ENCODE results near the gene KCNQ1.

Gene KCNQ1

DNA sequence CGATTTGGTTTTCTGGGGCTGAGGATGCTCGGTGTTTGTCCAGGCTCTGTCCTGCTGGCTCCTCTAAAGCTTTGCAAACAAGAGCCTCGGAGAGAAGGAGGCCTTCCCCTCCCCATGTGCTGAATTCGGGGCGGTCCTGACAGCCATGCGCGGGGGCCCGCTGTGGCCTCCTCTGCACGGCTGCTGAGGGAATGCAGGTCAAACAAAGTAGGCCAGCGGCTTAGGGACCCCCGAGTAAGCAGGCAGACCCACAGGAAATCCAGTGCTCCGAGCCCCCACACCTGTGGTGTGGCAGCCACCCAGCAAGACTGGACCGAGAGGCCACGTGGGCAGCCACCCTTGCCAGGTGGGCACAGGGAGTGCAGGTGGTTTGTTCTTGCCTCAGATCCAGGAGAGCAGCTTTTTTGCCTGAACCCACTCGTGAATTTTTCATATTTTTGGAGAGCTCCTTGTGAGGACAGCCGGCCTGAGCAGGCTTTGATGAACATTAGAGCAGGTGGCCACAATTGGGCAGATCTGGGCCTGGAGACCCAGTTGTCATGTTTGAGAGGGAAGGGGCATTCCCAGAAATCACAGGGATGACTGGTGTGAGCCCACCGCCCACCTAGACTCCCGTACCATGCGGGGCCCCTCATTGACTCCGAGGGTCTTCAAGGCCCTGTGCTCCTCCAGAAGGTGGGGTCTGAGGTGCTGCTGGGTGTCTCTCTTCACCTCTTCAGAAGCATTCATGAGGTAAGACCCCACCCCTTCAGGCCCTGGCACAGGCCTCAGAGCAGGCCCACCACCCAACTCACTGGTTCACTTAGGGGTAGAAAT lies 298.0 kb downstream of the KCNQ1 start:
- DNase-seq = no peak

- no peak for DNase-seq
These were observed 298.8 kb downstream of the KCNQ1 start for GRCh38 chr11:2743427-2744110.

DNA sequence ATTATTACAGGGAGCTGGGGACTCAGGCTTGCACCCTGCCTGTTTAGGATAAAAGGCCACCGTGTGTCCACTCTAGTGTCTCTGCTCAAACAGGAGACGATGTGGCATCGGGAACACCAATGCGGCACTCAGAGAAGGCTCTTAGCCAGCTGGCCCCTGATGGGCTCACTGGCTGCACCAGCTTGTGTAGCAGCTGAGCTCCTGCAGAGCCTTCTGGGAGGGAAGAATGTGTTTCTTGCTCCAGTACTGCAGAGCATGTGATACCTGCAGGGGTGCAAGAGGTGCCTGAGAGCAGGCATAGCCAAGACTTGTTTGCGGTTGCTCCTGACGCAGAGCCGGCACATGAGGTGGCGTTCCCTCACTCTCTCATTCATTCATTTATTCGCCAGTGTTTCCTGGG lies 299.4 kb downstream of the KCNQ1 start:
- no peak for DNase-seq

GRCh38 chr11:2745511-2745910 lies 300.7 kb downstream of the KCNQ1 start:
- no peak for DNase-seq

DNA sequence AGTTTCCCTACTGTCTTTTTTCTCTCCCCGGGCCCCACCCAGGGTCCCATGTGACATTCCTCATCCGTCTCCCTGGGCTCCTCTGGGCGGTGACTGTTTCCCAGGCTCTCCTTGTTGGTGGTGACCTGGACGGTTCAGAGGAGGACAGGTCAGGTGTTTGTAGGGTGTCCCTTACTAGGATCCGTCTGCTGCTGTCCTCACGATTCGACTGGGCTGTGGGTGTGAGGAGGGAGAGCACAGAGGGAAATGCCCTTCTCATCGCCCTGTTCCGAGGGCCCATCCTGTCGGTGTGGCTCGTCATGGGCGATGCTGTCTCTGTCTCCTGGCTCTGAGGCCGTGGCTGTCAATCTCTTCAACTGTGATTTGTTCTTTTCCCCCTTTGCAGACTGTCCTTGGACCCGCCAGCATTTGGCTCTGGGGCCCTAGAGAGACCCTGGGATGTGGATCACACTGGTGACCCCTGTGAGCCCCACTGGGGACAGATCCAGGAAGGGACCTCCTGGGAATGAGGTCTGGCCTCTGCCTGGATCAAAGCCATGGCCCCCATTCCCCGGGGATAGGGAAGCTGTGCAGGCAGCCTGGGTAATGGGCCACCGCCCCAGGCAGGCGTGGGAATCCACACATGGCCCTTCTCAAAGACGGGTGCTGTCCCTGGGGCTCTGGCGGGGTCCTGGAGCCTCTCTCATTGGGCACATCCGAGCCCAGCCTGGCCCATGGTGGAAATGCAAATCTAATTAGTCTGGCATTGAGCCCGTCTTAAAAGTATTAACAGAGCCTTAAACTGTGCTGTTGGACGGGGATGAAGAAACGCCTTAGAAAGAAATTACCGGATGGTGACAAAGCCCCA lies 301.8 kb downstream of the KCNQ1 start:
- DNase-seq = no peak

GRCh38 chr11:2747248-2748027 lies 302.6 kb downstream of the KCNQ1 start:
- DNase-seq = no peak

DNA sequence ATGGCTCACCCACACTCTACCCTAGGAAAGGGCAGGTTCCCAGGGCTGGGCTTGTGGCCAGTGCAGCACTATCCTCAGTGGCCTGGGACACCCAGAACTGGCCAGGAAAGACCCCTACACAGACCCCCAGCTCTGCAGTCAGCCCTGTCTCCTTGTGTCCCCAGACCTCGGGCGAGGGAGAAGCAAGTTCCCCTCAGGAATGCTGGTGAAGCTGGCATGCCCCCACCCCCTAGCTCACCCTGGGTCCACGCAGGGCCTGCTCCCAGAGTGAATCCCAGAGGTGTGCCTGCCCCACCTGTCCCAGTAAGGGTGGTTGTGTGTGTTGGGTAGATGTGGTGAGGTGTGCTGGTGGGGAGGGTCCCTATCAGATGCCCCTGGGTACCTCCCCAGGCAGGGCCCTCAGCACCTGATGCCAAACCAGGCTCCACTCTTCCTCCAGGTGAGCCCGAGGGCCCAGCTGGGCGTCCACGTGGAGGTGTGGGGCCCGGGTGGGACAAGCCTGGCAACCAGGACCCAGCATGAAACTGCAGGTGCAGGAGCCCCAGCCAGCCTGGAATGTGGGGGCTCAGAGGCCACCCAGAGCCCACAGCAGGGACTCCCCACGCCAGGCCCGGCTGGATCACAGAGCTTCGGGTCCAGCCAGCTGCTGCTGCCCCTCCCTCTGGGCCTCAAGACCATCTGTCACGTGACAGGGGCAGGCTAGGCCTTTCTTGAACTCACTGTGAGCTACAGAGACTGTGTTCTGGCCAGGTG lies 303.4 kb downstream of the KCNQ1 start:
- DNase-seq = no peak

GRCh38 chr11:2748814-2749554 lies 304.2 kb downstream of the KCNQ1 start:
- DNase-seq = no peak

DNA sequence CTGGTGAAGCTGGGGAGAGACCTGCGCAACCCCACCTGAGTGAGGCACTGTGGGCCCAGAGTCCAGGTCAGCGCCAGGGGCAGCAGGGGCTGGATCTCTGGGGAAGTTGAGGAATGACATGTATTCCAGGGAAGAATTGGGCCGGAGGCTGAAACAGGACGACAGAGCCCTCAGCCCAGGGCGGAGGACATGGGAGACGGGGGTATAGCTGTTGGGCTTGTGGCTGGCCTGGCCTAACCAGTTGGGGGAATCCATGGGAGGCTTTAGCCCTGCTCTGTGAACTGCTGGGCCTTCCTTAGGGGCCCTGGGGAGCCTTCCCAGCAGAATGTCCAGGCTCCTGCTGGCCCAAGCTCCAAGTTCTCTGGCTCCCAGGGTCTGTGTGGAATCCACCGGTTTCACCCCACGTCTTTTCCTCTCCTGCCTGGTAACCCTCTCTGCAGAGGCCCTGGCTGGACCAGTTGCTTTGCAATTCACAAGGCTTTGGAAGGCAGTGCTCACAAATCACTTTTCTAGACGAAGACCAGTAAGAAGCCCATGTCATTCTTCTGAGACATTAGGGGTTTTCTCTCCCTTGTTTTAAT lies 305.4 kb downstream of the KCNQ1 start:
- no peak for DNase-seq

GRCh38 chr11:2750682-2751522 lies 306.1 kb downstream of the KCNQ1 start:
- no peak for DNase-seq

DNA sequence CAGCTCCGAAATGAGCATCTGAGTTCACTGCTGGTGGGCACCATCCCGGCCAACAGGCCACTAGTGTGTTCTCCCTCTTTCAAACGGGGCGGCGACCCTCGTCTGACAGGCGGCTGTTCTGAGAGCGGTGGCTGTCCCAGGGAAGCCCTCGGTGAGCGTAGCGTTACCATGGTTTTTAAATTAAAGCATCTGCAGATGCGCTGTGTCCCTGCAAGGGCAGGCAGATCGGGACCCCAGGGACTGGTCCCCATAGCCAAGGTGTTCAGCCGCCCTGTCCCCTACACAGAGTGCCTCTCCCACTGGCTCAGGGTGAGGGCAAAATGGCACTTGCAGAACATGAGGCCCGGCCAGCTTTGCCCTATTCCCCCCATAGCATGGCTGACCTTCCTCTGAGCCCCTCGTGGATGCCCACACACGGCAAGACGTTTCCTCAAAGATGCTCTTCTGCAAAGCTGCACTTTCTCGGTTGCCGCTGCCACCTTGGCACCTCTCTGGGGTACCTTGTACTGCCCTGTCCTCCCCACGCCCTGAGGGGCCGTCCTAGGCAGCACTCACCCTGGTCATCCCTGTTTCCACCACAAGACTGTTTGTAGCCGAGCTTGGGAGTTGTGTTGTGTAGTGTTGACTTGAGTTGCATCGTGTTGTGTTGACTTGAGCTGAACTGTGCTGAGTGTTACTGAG lies 306.9 kb downstream of the KCNQ1 start:
- no peak for DNase-seq

DNA sequence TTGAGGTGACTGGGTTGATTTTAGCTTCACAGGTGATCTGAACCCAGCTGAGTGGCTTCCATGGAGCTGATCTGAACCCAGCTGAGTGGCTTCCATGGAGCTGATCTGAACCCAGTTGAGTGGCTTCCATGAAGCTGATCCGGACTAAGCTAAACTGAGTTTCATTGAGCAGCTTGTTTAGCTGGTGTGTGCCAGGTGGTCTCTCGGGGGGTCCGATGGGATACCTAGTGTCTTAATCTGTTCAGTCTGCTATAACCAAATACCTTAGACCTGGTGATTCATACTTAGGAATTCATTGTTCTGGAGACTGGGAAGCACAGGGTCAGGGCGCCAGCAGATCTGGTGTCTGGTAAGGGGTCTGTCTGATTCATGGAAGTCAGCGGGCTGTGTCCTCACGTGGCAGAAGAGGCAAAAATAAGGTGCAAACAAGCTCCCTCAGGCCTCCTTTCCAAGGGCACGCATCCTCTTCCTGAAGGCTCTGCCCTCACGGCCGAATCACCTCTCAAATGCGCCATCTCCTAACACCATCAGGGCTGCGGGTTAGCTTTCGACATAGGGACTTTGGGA lies 307.5 kb downstream of the KCNQ1 start:
- no peak for DNase-seq

- DNase-seq = no peak
These were observed 308.1 kb downstream of the KCNQ1 start for GRCh38 chr11:2752923-2753322.

GRCh38 chr11:2754008-2754407 lies 309.2 kb downstream of the KCNQ1 start:
- no peak for DNase-seq

- DNase-seq = no peak
These were observed 310.3 kb downstream of the KCNQ1 start for GRCh38 chr11:2755071-2755470.

DNA sequence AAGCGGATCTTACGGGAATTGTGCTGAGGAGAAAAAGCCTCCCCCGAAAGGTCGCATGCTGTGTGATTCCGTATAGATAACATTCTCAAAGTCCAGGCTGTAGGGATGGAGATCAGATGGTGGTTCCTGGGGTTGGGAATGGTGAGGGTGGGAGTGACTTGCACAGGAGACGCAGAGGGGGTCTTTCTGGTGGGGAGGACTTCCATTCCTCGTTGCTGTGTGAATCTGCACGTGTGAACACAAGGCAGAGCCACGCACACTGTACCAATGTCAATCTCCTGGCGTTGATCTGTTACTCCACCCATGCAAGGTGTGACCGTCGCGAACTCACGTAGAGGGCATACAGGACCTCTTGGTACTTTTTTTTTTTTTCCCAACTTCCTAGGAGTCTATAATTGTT lies 313.9 kb downstream of the KCNQ1 start:
- no peak for DNase-seq

DNA sequence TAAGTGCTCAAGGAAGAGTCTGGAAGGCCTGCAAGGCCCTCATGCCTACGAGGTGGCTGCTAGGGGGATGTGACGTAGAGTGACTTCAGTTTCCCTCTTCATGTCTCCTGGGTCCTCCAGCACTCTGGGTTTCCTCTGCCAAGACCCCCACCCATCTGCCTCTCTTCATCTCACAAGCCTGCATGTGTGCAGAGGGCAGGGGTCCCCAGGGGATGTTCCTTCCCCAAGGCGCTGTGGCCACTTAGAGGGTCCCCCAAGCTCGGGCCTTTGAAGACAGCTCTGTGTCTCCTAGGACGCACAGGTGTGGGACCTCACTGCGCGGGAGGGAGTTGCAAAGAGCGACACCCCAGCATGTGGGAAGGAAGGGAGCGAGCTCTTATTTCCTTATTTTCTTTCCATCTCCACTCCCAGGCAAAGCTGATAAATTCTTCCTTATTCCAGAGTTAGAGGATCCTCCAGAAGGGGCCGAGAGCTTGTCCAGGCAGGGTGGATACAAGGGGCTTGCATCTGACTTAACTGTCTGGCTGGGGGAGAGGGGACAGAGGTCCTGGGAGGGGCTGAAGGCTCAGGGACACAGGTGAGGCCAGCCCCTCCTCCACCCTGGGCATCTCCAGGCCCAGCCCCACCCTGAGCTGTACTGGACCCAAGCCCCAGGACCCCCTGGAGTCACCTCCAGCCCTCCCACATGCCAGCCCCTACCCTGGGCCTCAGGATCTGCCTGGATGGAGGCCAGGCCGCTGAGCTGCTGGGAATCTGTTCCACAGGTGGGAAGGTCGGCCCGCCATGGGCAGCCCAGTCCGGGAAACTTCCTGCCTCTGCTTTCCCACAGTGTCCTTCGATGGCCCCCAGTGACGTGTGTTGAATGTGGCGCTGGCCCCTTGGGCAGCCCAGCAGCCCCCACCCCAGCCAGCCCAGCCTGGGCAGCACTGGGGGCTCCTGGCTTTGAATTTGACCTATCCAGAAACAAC lies 314.7 kb downstream of the KCNQ1 start:
- DNase-seq = no peak
